ENCODE data around the gene DSCAM. TPM values are rescaled to one million over a fixed set of nuclear protein-coding genes. Genes with fewer than 3 reads are reported as not detected.

DSCAM gene
- total RNA-seq, 2 donors from 2014 or later: 0.05 TPM; not detected in 1

DNA sequence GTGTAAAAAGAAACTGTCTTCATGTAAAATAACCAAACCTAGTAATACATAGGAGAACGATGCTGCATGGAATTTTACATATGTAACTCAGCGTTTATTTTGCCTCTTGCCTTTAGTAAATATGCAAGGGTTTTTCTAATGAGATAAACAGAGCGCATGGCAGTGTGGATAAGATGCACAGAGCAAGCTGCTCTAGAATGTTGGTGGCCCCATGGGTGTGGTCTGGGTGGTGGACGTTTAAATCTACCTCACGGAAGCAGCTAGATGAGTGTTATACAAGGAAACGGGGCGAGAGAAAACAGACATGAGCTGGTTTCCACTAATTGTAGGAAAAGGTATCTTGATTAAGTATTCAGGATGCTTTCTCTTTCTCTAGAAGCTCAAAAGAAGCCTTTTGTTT is 205.9 kb downstream of the DSCAM start:
- Histone ChIP-seq H3K36me3 (no peaks in the 10 kb centered on the region), H3K27me3 (no peaks in the 10 kb centered on the region), H3K9ac (ENCODE audit: low read depth in 2 of 2, low read length in 2 of 2) (no peak overlapping the region), H3K27ac (no peak overlapping the region), H3K9me3 (no peaks in the 10 kb centered on the region), H3K4me3 (no peak overlapping the region), H3K4me1 (no peaks in the 10 kb centered on the region)
- intact Hi-C loops (cut with DNase I): no loop called here
- no peak for DNase-seq
- TF ChIP-seq CTCF (IDR thresholded peaks at IDR 0.05): no peak

GRCh38 chr21:40640266-40640789 is 206.6 kb downstream of the DSCAM start:
- no peak overlapping the region for H3K4me3 ChIP-seq
- intact Hi-C loops (cut with DNase I): no loop called here
- TF ChIP-seq CTCF (IDR thresholded peaks at IDR 0.05): no peak
- no peaks in the 10 kb centered on the region for H3K27me3 ChIP-seq
- no peaks in the 10 kb centered on the region for H3K4me1 ChIP-seq
- H3K9ac ChIP-seq (ENCODE audit: low read depth in 2 of 2, low read length in 2 of 2): no peak overlapping the region
- H3K36me3 ChIP-seq: no peaks in the 10 kb centered on the region
- H3K9me3 ChIP-seq: no peaks in the 10 kb centered on the region
- no peak overlapping the region for H3K27ac ChIP-seq
- no peak for DNase-seq

GRCh38 chr21:40639616-40640194 is 207.3 kb downstream of the DSCAM start:
- intact Hi-C loops (cut with DNase I): no loop called here
- no peak overlapping the region for H3K4me3 ChIP-seq
- DNase-seq: no peak
- no peaks in the 10 kb centered on the region for H3K4me1 ChIP-seq
- H3K9me3 ChIP-seq: no peaks in the 10 kb centered on the region
- no peaks in the 10 kb centered on the region for H3K36me3 ChIP-seq
- no peak for TF ChIP-seq CTCF (IDR thresholded peaks at IDR 0.05)
- no peak overlapping the region for H3K27ac ChIP-seq
- H3K9ac ChIP-seq (ENCODE audit: low read depth in 2 of 2, low read length in 2 of 2): no peak overlapping the region
- H3K27me3 ChIP-seq: no peaks in the 10 kb centered on the region

DNA sequence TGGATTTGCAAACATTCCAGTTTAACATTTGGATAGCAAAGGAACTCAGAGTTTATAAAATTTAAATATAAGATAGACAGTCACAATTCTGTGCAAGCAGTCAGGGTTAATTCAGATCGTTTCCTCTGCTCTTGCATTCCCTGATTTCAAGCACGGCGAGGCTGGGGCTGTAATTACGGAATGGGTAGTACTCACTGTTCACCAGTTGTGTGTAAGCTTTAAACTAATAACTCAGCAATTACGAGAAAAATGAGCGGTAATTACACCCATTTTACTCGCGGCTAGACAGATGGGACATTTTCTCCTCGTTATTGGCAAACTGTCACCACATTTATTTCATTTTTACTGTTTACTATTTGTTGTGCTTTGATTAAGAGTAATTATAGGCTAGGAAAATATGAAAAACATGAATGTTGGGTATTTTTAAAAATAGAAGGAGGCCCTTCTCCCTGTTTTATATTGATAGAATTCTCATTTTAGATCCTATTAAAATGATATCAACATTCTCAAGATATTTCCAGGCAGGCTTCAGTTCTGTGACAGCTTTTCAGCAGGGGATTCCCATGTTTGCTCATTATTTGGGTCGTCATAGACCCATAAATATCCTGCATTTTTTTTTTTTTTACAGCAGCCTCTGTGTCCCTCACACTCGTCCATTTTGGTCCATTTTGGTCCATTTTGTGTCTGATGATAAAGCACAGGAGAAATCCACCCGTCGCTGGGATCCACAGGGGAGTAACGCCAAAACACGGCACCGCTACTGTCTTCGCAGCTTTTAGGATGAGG is 208.3 kb downstream of the DSCAM start:
- no peaks in the 10 kb centered on the region for H3K27me3 ChIP-seq
- no peaks in the 10 kb centered on the region for H3K4me1 ChIP-seq
- H3K36me3 ChIP-seq: no peaks in the 10 kb centered on the region
- no peak overlapping the region for H3K9ac ChIP-seq (ENCODE audit: low read depth in 2 of 2, low read length in 2 of 2)
- no peaks in the 10 kb centered on the region for H3K9me3 ChIP-seq
- intact Hi-C loops (cut with DNase I): no loop called here
- no peak overlapping the region for H3K4me3 ChIP-seq
- no peak overlapping the region for H3K27ac ChIP-seq
- no peak for DNase-seq
- no peak for TF ChIP-seq CTCF (IDR thresholded peaks at IDR 0.05)

GRCh38 chr21:40636026-40636425 is 210.9 kb downstream of the DSCAM start:
- TF ChIP-seq CTCF (IDR thresholded peaks at IDR 0.05): no peak
- no peak for DNase-seq
- H3K9me3 ChIP-seq: no peaks in the 10 kb centered on the region
- H3K27me3 ChIP-seq: no peaks in the 10 kb centered on the region
- H3K36me3 ChIP-seq: no peaks in the 10 kb centered on the region
- H3K27ac ChIP-seq: no peak overlapping the region
- H3K9ac ChIP-seq (ENCODE audit: low read depth in 2 of 2, low read length in 2 of 2): no peak overlapping the region
- intact Hi-C loops (cut with DNase I): no loop called here
- no peaks in the 10 kb centered on the region for H3K4me1 ChIP-seq
- no peak overlapping the region for H3K4me3 ChIP-seq

Data from colonic mucosa (tissue), 4 donors.